Smooth muscle cell (in vitro differentiated cells): ENCODE results near the gene NCAM1. TPM values are rescaled to one million over a fixed set of nuclear protein-coding genes. Genes with fewer than 3 reads are reported as not detected.

Experiments
- DNase-seq: peaks from one replicate; lab custom pipeline; 2025; ENCODE audit not compliant: unreplicated experiment; lab: John Stamatoyannopoulos, UW
- H2AFZ ChIP-seq: fragments of 200-600 bp; sonication (generic); 2 replicates; pipeline ENCODE4 v1.6.0; 2016; ENCODE audit warnings: antibody characterized with exemption, low read depth, mild to moderate bottlenecking
- H3F3A ChIP-seq: fragments of 200-600 bp; sonication (generic); 2 replicates; pipeline ENCODE4 v1.6.0; 2017; ENCODE audit warnings: antibody characterized with exemption, low read depth
- H3K27ac ChIP-seq: fragments of 200-600 bp; sonication (generic); 2 replicates; pipeline ENCODE4 v1.5.1; 2016; ENCODE audit warnings: low read depth, mild to moderate bottlenecking
- H3K27me3 ChIP-seq: fragments of 200-600 bp; sonication (generic); 2 replicates; pipeline ENCODE4 v1.6.1; 2016; ENCODE audit warnings: low read depth, mild to moderate bottlenecking
- H3K36me3 ChIP-seq: fragments of 200-600 bp; sonication (generic); 2 replicates; pipeline ENCODE4 v1.5.1; 2016; ENCODE audit warnings: low read depth
- H3K4me1 ChIP-seq: fragments of 200-600 bp; sonication (generic); 2 replicates; pipeline ENCODE4 v1.5.1; 2016; ENCODE audit warnings: low read depth
- H3K4me2 ChIP-seq: fragments of 200-600 bp; sonication (generic); 2 replicates; pipeline ENCODE4 v1.6.0; 2016; ENCODE audit warnings: mild to moderate bottlenecking
- H3K4me3 ChIP-seq: fragments of 200-600 bp; sonication (generic); 2 replicates; pipeline ENCODE4 v1.5.1; 2016; ENCODE audit warnings: mild to moderate bottlenecking
- H3K79me2 ChIP-seq: fragments of 200-600 bp; sonication (generic); 2 replicates; pipeline ENCODE4 v1.6.0; 2016; ENCODE audit warnings: low read depth, mild to moderate bottlenecking
- H3K9ac ChIP-seq: fragments of 200-600 bp; sonication (generic); 2 replicates; pipeline ENCODE4 v1.6.0; 2016; ENCODE audit warnings: low read depth
- H3K9me3 ChIP-seq: fragments of 200-600 bp; sonication (generic); replicated peaks from 2 replicates; pipeline ENCODE4 v1.5.1; 2016; ENCODE audit warnings: low read depth
- H4K20me1 ChIP-seq: fragments of 200-600 bp; sonication (generic); 2 replicates; pipeline ENCODE4 v1.6.0; 2016; ENCODE audit warnings: low read depth
- CTCF ChIP-seq: fragments of 200-600 bp; sonication (generic); IDR thresholded peaks from 2 replicates; pipeline ENCODE4 v1.5.1; 2017; ENCODE audit warnings: borderline replicate concordance, mild to moderate bottlenecking, antibody characterized with exemption; ENCODE audit not compliant: insufficient read depth, poor library complexity, severe bottlenecking
- WGBS: methylation state at CpG from one replicate; pipeline ENCODE4 v1.1.7; 2016; ENCODE audit warnings: low lambda C conversion rate; 5-methylcytosine and 5-hydroxymethylcytosine counted together
- polyA plus RNA-seq: library from polyadenylated mRNA; unstranded; fragments of >200 nt; fragmentation: Nextera tagmentation; extraction: Ambion mirVana; gene quantifications from 2 replicates; pipeline ENCODE4 v1.2.1, GENCODE V29; 2016
- total RNA-seq: library from RNA; depleted of rRNA; stranded (reverse); fragments of >200 nt; gene quantifications from 2 replicates; pipeline ENCODE4 v1.2.3, GENCODE V29; 2014

Gene NCAM1
- total and polyA plus RNA-seq, 2 experiments from 2014 or later = 8.1 to 12.0 TPM

GRCh38 chr11:113021111-113021510, 59.9 kb downstream of the NCAM1 start:
- Histone ChIP-seq H3K27me3 (no peaks in the 10 kb centered on the region), H3K4me2 (peak overlapping the region; percentile 21), H3K36me3 (no peaks in the 10 kb centered on the region), H3K27ac (no peak overlapping the region), H3K4me1 (no peaks in the 10 kb centered on the region), H2AFZ (no peak overlapping the region), H3K9ac (no peak overlapping the region), H3K9me3 (no peaks in the 10 kb centered on the region), H4K20me1 (no peaks in the 10 kb centered on the region), H3F3A (no peaks in the 10 kb centered on the region), H3K4me3 (no peak overlapping the region), H3K79me2 (peaks cover 5% of the 10 kb centered on the region)
- no peak for TF ChIP-seq CTCF
- no peak for DNase-seq
- 85% methylated on average over 1 of the region's 1 CpG for WGBS

- peak overlapping the region; percentile 23 for H3K27ac ChIP-seq
- peaks cover 5% of the 10 kb centered on the region for H3K79me2 ChIP-seq
- H2AFZ ChIP-seq = no peak overlapping the region
- no peak overlapping the region for H3K9ac ChIP-seq
- peak overlapping the region; percentile 21 for H3K4me2 ChIP-seq
- DNase-seq = no peak
- WGBS = 50% methylated on average over 2 of the region's 2 CpGs
- H3K9me3 ChIP-seq = no peaks in the 10 kb centered on the region
- no peaks in the 10 kb centered on the region for H3K36me3 ChIP-seq
- no peaks in the 10 kb centered on the region for H4K20me1 ChIP-seq
- H3K4me1 ChIP-seq = no peaks in the 10 kb centered on the region
- H3K27me3 ChIP-seq = no peaks in the 10 kb centered on the region
- H3K4me3 ChIP-seq = no peak overlapping the region
- H3F3A ChIP-seq = no peaks in the 10 kb centered on the region
- no peak for TF ChIP-seq CTCF
Observed at GRCh38 chr11:113022262-113022661, 61.0 kb downstream of the NCAM1 start.

- DNase-seq = no peak
- H3K27me3 ChIP-seq = no peaks in the 10 kb centered on the region
- no peak overlapping the region for H3K27ac ChIP-seq
- H3F3A ChIP-seq = no peaks in the 10 kb centered on the region
- WGBS = 69% methylated on average over 2 of the region's 2 CpGs
- no peaks in the 10 kb centered on the region for H3K9me3 ChIP-seq
- no peaks in the 10 kb centered on the region for H3K36me3 ChIP-seq
- no peaks in the 10 kb centered on the region for H4K20me1 ChIP-seq
- no peak overlapping the region for H3K4me2 ChIP-seq
- no peak for TF ChIP-seq CTCF
- H3K9ac ChIP-seq = no peak overlapping the region
- H3K4me3 ChIP-seq = no peak overlapping the region
- H3K4me1 ChIP-seq = no peaks in the 10 kb centered on the region
- H2AFZ ChIP-seq = no peak overlapping the region
- H3K79me2 ChIP-seq = peaks cover 5% of the 10 kb centered on the region
Observed at GRCh38 chr11:113023228-113023627, 62.0 kb downstream of the NCAM1 start.

GRCh38 chr11:113023986-113024385, 62.8 kb downstream of the NCAM1 start:
- WGBS = 96% methylated on average over 4 of the region's 4 CpGs
- H3K36me3 ChIP-seq = no peaks in the 10 kb centered on the region
- H3K4me3 ChIP-seq = no peak overlapping the region
- no peak overlapping the region for H3K27ac ChIP-seq
- no peak overlapping the region for H2AFZ ChIP-seq
- no peak for DNase-seq
- no peaks in the 10 kb centered on the region for H3F3A ChIP-seq
- no peak overlapping the region for H3K4me2 ChIP-seq
- H4K20me1 ChIP-seq = no peaks in the 10 kb centered on the region
- no peak overlapping the region for H3K9ac ChIP-seq
- no peaks in the 10 kb centered on the region for H3K9me3 ChIP-seq
- H3K79me2 ChIP-seq = no peaks in the 10 kb centered on the region
- no peaks in the 10 kb centered on the region for H3K27me3 ChIP-seq
- TF ChIP-seq CTCF = no peak
- H3K4me1 ChIP-seq = no peaks in the 10 kb centered on the region
